ENCODE data around the gene EFCAB12.

EFCAB12 gene

DNA sequence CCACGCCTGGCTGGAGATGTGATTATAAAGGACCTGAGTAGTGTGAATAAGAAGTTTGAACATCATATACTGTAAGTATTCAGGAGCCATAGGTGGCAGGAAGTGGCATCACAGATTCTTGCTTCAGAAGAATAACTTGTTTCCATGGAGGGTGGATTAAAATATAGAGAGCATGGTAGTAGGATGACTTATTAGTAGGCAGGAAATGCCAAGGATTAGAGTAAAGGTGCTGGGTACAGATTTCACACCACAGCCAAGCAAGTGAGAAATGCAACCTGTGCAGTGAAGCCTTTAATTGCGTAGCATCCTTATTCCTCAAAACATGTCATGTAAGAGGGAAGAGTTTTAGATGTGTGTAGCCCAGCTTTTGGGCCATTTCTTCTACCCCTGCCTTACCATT is 42.4 kb upstream of the EFCAB12 start:
- no peak for FAIRE-seq

DNA sequence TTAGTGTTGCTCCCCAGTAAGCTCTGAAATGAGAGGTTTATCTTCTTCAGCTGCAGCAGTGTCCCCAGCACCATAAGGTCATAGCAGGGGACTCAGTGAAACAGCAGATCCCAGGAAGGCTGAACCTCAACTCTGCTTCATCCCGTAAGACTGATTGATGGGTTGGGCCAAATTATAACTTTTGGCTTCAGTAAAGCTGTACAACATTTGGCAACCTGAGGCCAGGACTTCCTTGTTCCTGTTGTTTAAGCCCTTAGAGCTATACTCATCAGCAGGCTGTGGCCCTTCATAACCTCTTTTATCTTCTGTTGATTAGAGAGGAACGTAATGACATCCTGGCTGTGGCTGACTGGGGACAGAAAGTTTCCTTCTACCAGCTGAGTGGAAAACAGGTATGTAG is 40.6 kb upstream of the EFCAB12 start:
- FAIRE-seq: no peak
- DNase-seq (ENCODE audit: insufficient read length, low spot score): no peak
- TF ChIP-seq CTCF (IDR thresholded peaks at IDR 0.05; ENCODE audit: insufficient read depth, missing control alignments): no peak

More for the DNA sequence above, 42.4 kb upstream of the EFCAB12 start:
- TF ChIP-seq CTCF (IDR thresholded peaks at IDR 0.05; ENCODE audit: insufficient read depth, missing control alignments): no peak
- no peak for DNase-seq (ENCODE audit: insufficient read length, low spot score)

- DNase-seq (ENCODE audit: insufficient read length, low spot score) (no peak), FAIRE-seq (no peak)
- TF ChIP-seq CTCF (IDR thresholded peaks at IDR 0.05; ENCODE audit: insufficient read depth, missing control alignments): no peak
These were observed 39.5 kb upstream of the EFCAB12 start for GRCh38 chr3:129467932-129468331.

DNA sequence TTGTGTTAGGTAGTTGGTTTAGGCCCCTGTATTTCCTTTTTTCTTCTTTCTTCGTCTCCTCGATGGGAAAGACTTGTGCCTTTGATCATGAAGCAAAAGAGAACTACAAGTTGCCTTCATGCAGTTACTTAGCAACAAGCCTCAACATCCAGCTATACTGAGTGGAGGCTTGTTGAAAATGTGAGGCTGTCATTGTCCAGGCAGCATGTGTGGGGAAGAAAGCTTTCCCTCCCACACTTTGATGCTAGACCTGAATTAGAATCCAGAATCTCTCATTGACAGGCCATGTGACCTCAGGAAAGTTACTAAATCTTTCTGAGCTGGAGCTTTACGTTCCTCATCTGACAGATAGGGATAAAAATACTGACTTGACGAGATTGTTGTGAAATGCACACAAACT is 35.3 kb upstream of the EFCAB12 start:
- no peak for TF ChIP-seq CTCF (IDR thresholded peaks at IDR 0.05; ENCODE audit: insufficient read depth, missing control alignments)
- FAIRE-seq: no peak
- no peak for DNase-seq (ENCODE audit: insufficient read length, low spot score)

- TF ChIP-seq CTCF (IDR thresholded peaks at IDR 0.05; ENCODE audit: insufficient read depth, missing control alignments): no peak
- no peak for FAIRE-seq
- no peak for DNase-seq (ENCODE audit: insufficient read length, low spot score)
These were observed 34.7 kb upstream of the EFCAB12 start for GRCh38 chr3:129463094-129463493.

GRCh38 chr3:129462361-129462968 is 34.0 kb upstream of the EFCAB12 start:
- DNase-seq (ENCODE audit: insufficient read length, low spot score): no peak
- no peak for FAIRE-seq
- TF ChIP-seq CTCF (IDR thresholded peaks at IDR 0.05; ENCODE audit: insufficient read depth, missing control alignments): no peak

- DNase-seq (ENCODE audit: insufficient read length, low spot score) (no peak), FAIRE-seq (no peak)
- TF ChIP-seq CTCF (IDR thresholded peaks at IDR 0.05; ENCODE audit: insufficient read depth, missing control alignments): no peak
These were observed 33.2 kb upstream of the EFCAB12 start for GRCh38 chr3:129461461-129462146.

Measured in D721Med (cell line).